ENCODE data around the gene INPP5D.
"Not testable (repeated sequence)": the region's sequence is repeated elsewhere in the genome, so short reads cannot be mapped to it uniquely, and the experiment has no call there.

GRCh38 chr2:233099820-233100191 lies 39.7 kb downstream of the INPP5D start:
- TF ChIP-seq POLR2AphosphoS5 (IDR thresholded peaks at IDR 0.05); POLR2A (IDR thresholded peaks at IDR 0.05); CTCF (IDR thresholded peaks at IDR 0.05); EP300 (IDR thresholded peaks at IDR 0.05; ENCODE audit: low read depth): not testable (repeated sequence)

Data from transverse colon (tissue), 4 donors.